NK-92 (cell line): ENCODE measurements around the gene CD47.

ENCODE experiments used
- DNase-seq: peaks from one replicate; lab custom pipeline; 2025; ENCODE audit not compliant: unreplicated experiment; lab: John Stamatoyannopoulos, UW

The CD47 gene

GRCh38 chr3:108117241-108117775, 26.5 kb upstream of the CD47 start:
- no peak for DNase-seq

GRCh38 chr3:108114423-108115065, 23.7 kb upstream of the CD47 start:
- DNase-seq = no peak

- DNase-seq = no peak
Measured at GRCh38 chr3:108113975-108114374, 23.1 kb upstream of the CD47 start.

GRCh38 chr3:108110934-108111333, 20.1 kb upstream of the CD47 start:
- no peak for DNase-seq

GRCh38 chr3:108108416-108108815, 17.6 kb upstream of the CD47 start:
- DNase-seq = no peak

GRCh38 chr3:108106449-108106848, 15.6 kb upstream of the CD47 start:
- no peak for DNase-seq

- no peak for DNase-seq
Measured at GRCh38 chr3:108106031-108106430, 15.2 kb upstream of the CD47 start.

GRCh38 chr3:108103886-108104797, 13.3 kb upstream of the CD47 start:
- no peak for DNase-seq

GRCh38 chr3:108103040-108103751, 12.4 kb upstream of the CD47 start:
- no peak for DNase-seq

GRCh38 chr3:108102420-108103039, 11.7 kb upstream of the CD47 start:
- DNase-seq = no peak

- no peak for DNase-seq
Measured at GRCh38 chr3:108100906-108101660, 10.3 kb upstream of the CD47 start.

- DNase-seq = no peak
Measured at GRCh38 chr3:108099679-108100428, 9.0 kb upstream of the CD47 start.

GRCh38 chr3:108099244-108099643, 8.4 kb upstream of the CD47 start:
- no peak for DNase-seq

- no peak for DNase-seq
Measured at GRCh38 chr3:108098003-108098370, 7.2 kb upstream of the CD47 start.

GRCh38 chr3:108097322-108098002, 6.6 kb upstream of the CD47 start:
- no peak for DNase-seq

- DNase-seq = no peak
Measured at GRCh38 chr3:108096532-108097321, 5.9 kb upstream of the CD47 start.

- DNase-seq = no peak
Measured at GRCh38 chr3:108093616-108094015, 2.8 kb upstream of the CD47 start.

- DNase-seq = no peak
Measured at GRCh38 chr3:108093021-108093420, 2.2 kb upstream of the CD47 start.
